Thyroid gland (tissue), 4 donors: Measurements from ENCODE around the gene IL7R. TPM values are rescaled to one million over a fixed set of nuclear protein-coding genes. Genes with fewer than 3 reads are reported as not detected.

ENCODE experiments used
- DNase-seq, 2 donors: peaks; one replicate each; pipeline ENCODE4 v3.0.0-alpha.2; 2019
- H3K27ac ChIP-seq, 3 donors: fragments of 200-600 bp; sonication (generic); 1 replicate in 2 of 3; 2 replicates in 1 of 3; pipeline ENCODE4 v1.5.1; 2016 to 2019; ENCODE audit warnings: mild to moderate bottlenecking in 1 of 3, moderate library complexity in 1 of 3
- H3K27me3 ChIP-seq: fragments of 200-600 bp; sonication (generic); one replicate; pipeline ENCODE4 v1.5.1; 2019
- H3K36me3 ChIP-seq, 2 donors: fragments of 200-600 bp; sonication (generic); one replicate each; pipeline ENCODE4 v1.5.1; 2016 to 2019
- H3K4me1 ChIP-seq, 2 donors: fragments of 200-600 bp; sonication (generic); one replicate each; pipeline ENCODE4 v1.5.1; 2017 to 2019
- H3K4me3 ChIP-seq, 3 donors: fragments of 200-600 bp; sonication (generic); replicated peaks in 1 of 3; 1 replicate in 2 of 3; 2 replicates in 1 of 3; pipeline ENCODE4 v1.5.1; 2016; ENCODE audit warnings: mild to moderate bottlenecking in 1 of 3
- H3K9me3 ChIP-seq: fragments of 200-600 bp; sonication (generic); one replicate; pipeline ENCODE4 v1.5.1; 2017
- POLR2A ChIP-seq, 2 donors: fragments of 450-650 bp; IDR thresholded peaks; one replicate each; pipeline ENCODE4 v1.6.1; 2017; ENCODE audit warnings: antibody characterized with exemption in 2 of 2, mild to moderate bottlenecking in 2 of 2, moderate library complexity in 1 of 2
- WGBS, 2 donors: methylation state at CpG; one replicate each; pipeline ENCODE4 v1.1.5; 2017; 5-methylcytosine and 5-hydroxymethylcytosine counted together
- intact Hi-C: fragments of 100-400 bp; cut with DNase I; formaldehyde crosslinking; loops from one replicate; pipeline ENCODE4 v1.15.1; 2023
- total RNA-seq, 4 donors: library from RNA; depleted of rRNA; stranded (reverse); fragments of >200 nt; gene quantifications; one replicate each; pipeline ENCODE4 v1.2.3, GENCODE V29; 2016
- TF ChIP-seq, protein P1 (sequence below), 6 experiments: fragments of 200-600 bp in 3 of 6; fragments of 450-650 bp in 3 of 6; sonication (generic) in 3 of 6; IDR thresholded peaks; one replicate each; pipeline ENCODE4 v1.5.1; 2016 to 2019; ENCODE audit warnings: antibody characterized with exemption in 6 of 6, mild to moderate bottlenecking in 2 of 6, inconsistent platforms in 1 of 6, moderate library complexity in 1 of 6

Gene IL7R
- total RNA-seq, 4 donors from 2014 or later = 12.7 to 29.0 (median 15.1) TPM

- WGBS, 2 donors = 91 to 93% methylated on average over 2 of the region's 2 CpGs
- Histone ChIP-seq H3K36me3 (no peaks in the 10 kb centered on the region), H3K9me3 (no peaks in the 10 kb centered on the region), H3K27ac (no peak overlapping the region), H3K4me1 (no peaks in the 10 kb centered on the region), H3K27me3 (no peaks in the 10 kb centered on the region), H3K4me3 (no peak overlapping the region)
- no peak for TF ChIP-seq POLR2A (IDR thresholded peaks at IDR 0.05)
- TF ChIP-seq, protein P1, sequence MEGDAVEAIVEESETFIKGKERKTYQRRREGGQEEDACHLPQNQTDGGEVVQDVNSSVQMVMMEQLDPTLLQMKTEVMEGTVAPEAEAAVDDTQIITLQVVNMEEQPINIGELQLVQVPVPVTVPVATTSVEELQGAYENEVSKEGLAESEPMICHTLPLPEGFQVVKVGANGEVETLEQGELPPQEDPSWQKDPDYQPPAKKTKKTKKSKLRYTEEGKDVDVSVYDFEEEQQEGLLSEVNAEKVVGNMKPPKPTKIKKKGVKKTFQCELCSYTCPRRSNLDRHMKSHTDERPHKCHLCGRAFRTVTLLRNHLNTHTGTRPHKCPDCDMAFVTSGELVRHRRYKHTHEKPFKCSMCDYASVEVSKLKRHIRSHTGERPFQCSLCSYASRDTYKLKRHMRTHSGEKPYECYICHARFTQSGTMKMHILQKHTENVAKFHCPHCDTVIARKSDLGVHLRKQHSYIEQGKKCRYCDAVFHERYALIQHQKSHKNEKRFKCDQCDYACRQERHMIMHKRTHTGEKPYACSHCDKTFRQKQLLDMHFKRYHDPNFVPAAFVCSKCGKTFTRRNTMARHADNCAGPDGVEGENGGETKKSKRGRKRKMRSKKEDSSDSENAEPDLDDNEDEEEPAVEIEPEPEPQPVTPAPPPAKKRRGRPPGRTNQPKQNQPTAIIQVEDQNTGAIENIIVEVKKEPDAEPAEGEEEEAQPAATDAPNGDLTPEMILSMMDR (IDR thresholded peaks at IDR 0.05) = no peak
- intact Hi-C loops = no loop called here
- no peak for DNase-seq
These were observed 35.2 kb upstream of the IL7R start for GRCh38 chr5:35821513-35821912.

DNA sequence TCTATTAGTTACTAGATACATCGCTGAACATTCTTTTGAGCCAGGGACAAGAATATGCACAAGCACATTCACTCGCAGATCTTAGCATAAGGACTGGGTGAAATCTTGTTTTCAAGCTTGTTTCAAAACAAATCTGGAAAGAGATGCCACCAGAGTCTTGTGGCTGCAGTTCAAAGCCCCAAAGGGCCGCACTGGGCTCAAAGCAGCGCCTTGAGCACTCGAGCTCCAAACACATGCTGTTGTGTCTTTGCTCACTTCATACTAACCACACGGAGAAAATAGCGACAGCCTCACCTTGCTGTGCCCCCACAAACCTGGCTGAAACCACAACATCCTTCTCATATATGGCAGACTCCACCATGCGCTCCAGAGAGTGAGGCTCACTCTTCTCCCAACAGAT is 34.2 kb upstream of the IL7R start:
- no peak for DNase-seq
- Histone ChIP-seq H3K4me1 (no peaks in the 10 kb centered on the region), H3K9me3 (no peaks in the 10 kb centered on the region), H3K4me3 (no peak overlapping the region), H3K27ac (no peak overlapping the region), H3K27me3 (no peaks in the 10 kb centered on the region), H3K36me3 (no peaks in the 10 kb centered on the region)
- intact Hi-C loops = no loop called here
- WGBS, 2 donors = 83 to 89% methylated on average over 8 of the region's 8 CpGs
- TF ChIP-seq, protein P1 (IDR thresholded peaks at IDR 0.05) = no peak
- TF ChIP-seq POLR2A (IDR thresholded peaks at IDR 0.05) = no peak

GRCh38 chr5:35823347-35824098 is 33.2 kb upstream of the IL7R start:
- TF ChIP-seq POLR2A (IDR thresholded peaks at IDR 0.05) = no peak
- TF ChIP-seq, protein P1 (IDR thresholded peaks at IDR 0.05) = no peak
- Histone ChIP-seq H3K27ac (no peak overlapping the region), H3K9me3 (no peaks in the 10 kb centered on the region), H3K4me1 (no peaks in the 10 kb centered on the region), H3K4me3 (no peak overlapping the region), H3K27me3 (no peaks in the 10 kb centered on the region), H3K36me3 (no peaks in the 10 kb centered on the region)
- 70 to 81% methylated on average over 7 of the region's 7 CpGs for WGBS, 2 donors
- DNase-seq = no peak
- intact Hi-C loops = no loop called here

DNA sequence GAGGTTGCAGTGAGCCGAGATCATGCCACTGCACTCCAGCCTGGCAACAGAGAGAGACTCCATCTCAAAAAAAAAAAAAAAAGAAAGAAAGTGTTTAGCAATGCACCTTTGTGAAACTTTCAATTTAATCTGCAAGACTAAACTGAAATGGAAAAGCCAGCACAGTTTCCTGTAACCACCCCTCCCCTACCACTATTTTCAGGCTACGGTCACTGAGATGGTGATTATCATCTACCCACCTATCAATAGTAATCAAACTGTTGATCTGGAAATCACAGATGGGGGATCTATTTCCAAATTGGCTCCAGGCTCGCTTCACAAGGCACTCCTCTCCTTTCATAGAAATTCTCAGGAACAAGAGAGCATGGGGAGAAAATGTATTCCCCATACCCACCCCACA is 30.6 kb upstream of the IL7R start:
- Histone ChIP-seq H3K27me3 (no peaks in the 10 kb centered on the region), H3K4me3 (no peak overlapping the region), H3K4me1 (no peaks in the 10 kb centered on the region), H3K27ac (no peak overlapping the region), H3K36me3 (no peaks in the 10 kb centered on the region), H3K9me3 (no peaks in the 10 kb centered on the region)
- 92 to 93% methylated on average over 3 of the region's 3 CpGs for WGBS, 2 donors
- intact Hi-C loops = no loop called here
- TF ChIP-seq, protein P1 (IDR thresholded peaks at IDR 0.05) = no peak
- no peak for TF ChIP-seq POLR2A (IDR thresholded peaks at IDR 0.05)
- no peak for DNase-seq

GRCh38 chr5:35826554-35826953 is 30.1 kb upstream of the IL7R start:
- Histone ChIP-seq H3K27me3 (no peaks in the 10 kb centered on the region), H3K27ac (no peak overlapping the region), H3K36me3 (no peaks in the 10 kb centered on the region), H3K9me3 (no peaks in the 10 kb centered on the region), H3K4me1 (no peaks in the 10 kb centered on the region), H3K4me3 (no peak overlapping the region)
- 86 to 100% methylated on average over 1 to 2 of the region's 2 CpGs for WGBS, 2 donors
- no peak for TF ChIP-seq POLR2A (IDR thresholded peaks at IDR 0.05)
- TF ChIP-seq, protein P1 (IDR thresholded peaks at IDR 0.05) = no peak
- DNase-seq = no peak
- intact Hi-C loops = no loop called here
